Activated B cell treated with CpG ODN at 0.5 μM for 24 hours (primary cell): ENCODE data around the gene SPAG6. TPM values are rescaled to one million over a fixed set of nuclear protein-coding genes. Genes with fewer than 3 reads are reported as not detected.

Experiments
- ATAC-seq: fragments of 200-7000 bp; cut with Tn5 transposase; one replicate; pipeline ENCODE4 v1.10.0; 2021; ENCODE audit warnings: low read depth, mild to moderate bottlenecking, moderate library complexity
- CTCF ChIA-PET: fragments of 350-600 bp; sonication (Branson Sonifier 250); formaldehyde crosslinking; loops from one replicate; lab custom pipeline; 2021; ENCODE audit warnings: antibody characterized with exemption; lab: Charles Lee
- POLR2A ChIA-PET: fragments of 350-600 bp; sonication (Branson Sonifier 250); formaldehyde crosslinking; loops from one replicate; lab custom pipeline; 2021; ENCODE audit warnings: antibody characterized with exemption; lab: Charles Lee
- DNase-seq: peaks from one replicate; pipeline ENCODE4 v3.0.0; 2022
- H3K27ac Mint-ChIP-seq: one replicate; pipeline ENCODE4 v1.8.0; 2020; ENCODE audit warnings: mixed read lengths
- H3K27me3 Mint-ChIP-seq: one replicate; pipeline ENCODE4 v1.8.0; 2021; ENCODE audit warnings: mixed read lengths
- H3K36me3 Mint-ChIP-seq: one replicate; pipeline ENCODE4 v1.8.0; 2021; ENCODE audit warnings: low read depth, mixed read lengths
- H3K4me1 Mint-ChIP-seq: one replicate; pipeline ENCODE4 v1.8.0; 2021; ENCODE audit warnings: mixed read lengths
- H3K4me3 Mint-ChIP-seq: one replicate; pipeline ENCODE4 v1.8.0; 2020; ENCODE audit warnings: mild to moderate bottlenecking, mixed read lengths
- H3K9me3 Mint-ChIP-seq: one replicate; pipeline ENCODE4 v1.8.0; 2020; ENCODE audit warnings: mixed read lengths
- intact Hi-C: fragments of 100-400 bp; cut with micrococcal nuclease; formaldehyde crosslinking; loops from one replicate; pipeline ENCODE4 v1.15.1; 2024
- total RNA-seq: library from RNA; stranded (reverse); gene quantifications from 2 replicates; pipeline ENCODE4 v1.2.3, GENCODE V29; 2022
- TF ChIP-seq, protein P1 (sequence below): fragments of 200-600 bp; IDR thresholded peaks from one replicate; pipeline ENCODE4 v1.8.0; 2022; ENCODE audit warnings: antibody characterized with exemption, mild to moderate bottlenecking

SPAG6 gene
- total RNA-seq, 1 donor from 2014 or later = 0.62 TPM

- TF ChIP-seq, protein P1, sequence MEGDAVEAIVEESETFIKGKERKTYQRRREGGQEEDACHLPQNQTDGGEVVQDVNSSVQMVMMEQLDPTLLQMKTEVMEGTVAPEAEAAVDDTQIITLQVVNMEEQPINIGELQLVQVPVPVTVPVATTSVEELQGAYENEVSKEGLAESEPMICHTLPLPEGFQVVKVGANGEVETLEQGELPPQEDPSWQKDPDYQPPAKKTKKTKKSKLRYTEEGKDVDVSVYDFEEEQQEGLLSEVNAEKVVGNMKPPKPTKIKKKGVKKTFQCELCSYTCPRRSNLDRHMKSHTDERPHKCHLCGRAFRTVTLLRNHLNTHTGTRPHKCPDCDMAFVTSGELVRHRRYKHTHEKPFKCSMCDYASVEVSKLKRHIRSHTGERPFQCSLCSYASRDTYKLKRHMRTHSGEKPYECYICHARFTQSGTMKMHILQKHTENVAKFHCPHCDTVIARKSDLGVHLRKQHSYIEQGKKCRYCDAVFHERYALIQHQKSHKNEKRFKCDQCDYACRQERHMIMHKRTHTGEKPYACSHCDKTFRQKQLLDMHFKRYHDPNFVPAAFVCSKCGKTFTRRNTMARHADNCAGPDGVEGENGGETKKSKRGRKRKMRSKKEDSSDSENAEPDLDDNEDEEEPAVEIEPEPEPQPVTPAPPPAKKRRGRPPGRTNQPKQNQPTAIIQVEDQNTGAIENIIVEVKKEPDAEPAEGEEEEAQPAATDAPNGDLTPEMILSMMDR = no peak
- ChIA-PET POLR2A (interaction anchor here (1.2 to 1.3 kb wide), 2 partner anchors 33 to 63 kb away, joined by 3 to 6 read pairs; no protein-coding TSS in a partner anchor), CTCF (no interaction called here)
- intact Hi-C loops = no loop called here
- no peak overlapping the region for H3K4me3 Mint-ChIP-seq
- ATAC-seq = no peak
- H3K4me1 Mint-ChIP-seq = peaks cover 20% of the 10 kb centered on the region
- no peaks in the 10 kb centered on the region for H3K27me3 Mint-ChIP-seq
- no peak for DNase-seq
- H3K36me3 Mint-ChIP-seq = no peaks in the 10 kb centered on the region
- no peak overlapping the region for H3K27ac Mint-ChIP-seq
- no peaks in the 10 kb centered on the region for H3K9me3 Mint-ChIP-seq
These were observed 27.6 kb downstream of the SPAG6 start for GRCh38 chr10:22372917-22373316.

DNA sequence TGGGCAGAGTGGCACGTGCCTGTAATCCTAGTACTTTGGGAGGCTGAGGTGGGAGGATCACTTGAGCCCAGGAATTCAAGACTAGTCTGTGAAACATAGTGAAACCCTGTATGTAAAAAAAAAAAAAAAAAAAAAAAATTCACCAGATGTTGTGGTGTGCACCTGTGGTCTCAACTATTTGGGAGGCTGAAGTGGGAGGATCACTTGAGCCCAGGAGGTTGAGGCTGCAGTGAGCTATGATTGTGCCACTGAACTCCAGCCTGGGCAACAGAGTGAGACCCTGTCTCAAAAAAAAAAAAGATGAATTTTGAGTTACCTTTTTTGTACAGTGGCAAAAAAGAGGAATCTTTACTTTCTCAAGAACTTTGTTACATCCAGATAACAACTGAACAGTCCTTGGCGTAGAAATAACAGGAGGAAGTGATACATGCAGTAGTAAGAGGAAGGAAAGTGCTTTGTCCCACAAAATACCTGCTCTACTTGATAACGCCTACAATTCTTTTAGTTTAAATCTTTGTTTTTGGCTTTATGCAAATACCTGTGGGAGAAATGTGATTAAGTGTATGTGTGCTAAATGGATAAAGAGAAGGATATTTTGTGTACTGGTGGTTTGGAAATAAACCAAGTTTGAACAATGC lies 29.3 kb downstream of the SPAG6 start:
- no peaks in the 10 kb centered on the region for H3K9me3 Mint-ChIP-seq
- no peaks in the 10 kb centered on the region for H3K27me3 Mint-ChIP-seq
- POLR2A ChIA-PET = interaction anchor here (0.6 to 0.7 kb wide), 2 partner anchors 16 to 19 kb away, joined by 3 to 4 read pairs; no protein-coding TSS in a partner anchor

GRCh38 chr10:22379059-22379458 lies 33.8 kb downstream of the SPAG6 start:
- no peaks in the 10 kb centered on the region for H3K27me3 Mint-ChIP-seq
- ChIA-PET CTCF (no interaction called here), POLR2A (interaction anchor here (0.6 to 1.4 kb wide), 4 partner anchors 9 to 846 kb away, joined by 3 to 10 read pairs (median 4); no protein-coding TSS in a partner anchor)
- intact Hi-C loops = no loop called here
- TF ChIP-seq, protein P1 = no peak
- no peaks in the 10 kb centered on the region for H3K9me3 Mint-ChIP-seq
- DNase-seq = no peak
- no peak overlapping the region for H3K4me3 Mint-ChIP-seq
- peaks cover 22% of the 10 kb centered on the region for H3K4me1 Mint-ChIP-seq
- no peaks in the 10 kb centered on the region for H3K36me3 Mint-ChIP-seq
- no peak overlapping the region for H3K27ac Mint-ChIP-seq
- peak; percentile 54 for ATAC-seq

More for the DNA sequence above, 29.3 kb downstream of the SPAG6 start:
- DNase-seq (no peak), ATAC-seq (no peak)
- CTCF ChIA-PET = no interaction called here
- Mint-ChIP-seq H3K36me3 (no peaks in the 10 kb centered on the region), H3K27ac (no peak overlapping the region), H3K4me3 (no peak overlapping the region), H3K4me1 (peaks cover 31% of the 10 kb centered on the region)
- TF ChIP-seq, protein P1 = no peak
- intact Hi-C loops = no loop called here

- Mint-ChIP-seq H3K27me3 (no peaks in the 10 kb centered on the region), H3K27ac (no peak overlapping the region), H3K4me3 (no peak overlapping the region), H3K4me1 (peaks cover 15% of the 10 kb centered on the region), H3K36me3 (no peaks in the 10 kb centered on the region), H3K9me3 (no peaks in the 10 kb centered on the region)
- CTCF ChIA-PET = no interaction called here
- POLR2A ChIA-PET = no interaction called here
- intact Hi-C loops = no loop called here
- TF ChIP-seq, protein P1 = no peak
- ATAC-seq = no peak
- no peak for DNase-seq
These were observed 36.0 kb downstream of the SPAG6 start for GRCh38 chr10:22381262-22381661.

- ATAC-seq = no peak
- no peak overlapping the region for H3K27ac Mint-ChIP-seq
- no peaks in the 10 kb centered on the region for H3K36me3 Mint-ChIP-seq
- H3K9me3 Mint-ChIP-seq = no peaks in the 10 kb centered on the region
- DNase-seq = no peak
- no peaks in the 10 kb centered on the region for H3K4me1 Mint-ChIP-seq
- no peak overlapping the region for H3K4me3 Mint-ChIP-seq
- ChIA-PET POLR2A (interaction anchor here (0.5 kb wide), 1 partner anchor 766 kb away, joined by 3 read pairs; no protein-coding TSS in a partner anchor), CTCF (no interaction called here)
- H3K27me3 Mint-ChIP-seq = peaks cover 3% of the 10 kb centered on the region
- intact Hi-C loops = no loop called here
- TF ChIP-seq, protein P1 = no peak
These were observed 41.2 kb downstream of the SPAG6 start for GRCh38 chr10:22386503-22386902.
